Hippocampal formation (tissue), 2 donors: Measurements from ENCODE around the gene MYO16.
"Not testable (repeated sequence)": the region's sequence is repeated elsewhere in the genome, so short reads cannot be mapped to it uniquely, and the experiment has no call there.

Experiments
- DNase-seq, 2 donors: peaks; one replicate each; lab custom pipeline; 2025; lab: John Stamatoyannopoulos, UW

MYO16 gene

GRCh38 chr13:109058087-109058486 is 428.7 kb downstream of the MYO16 start:
- DNase-seq, result no peak

- no peak for DNase-seq
These were observed 443.1 kb downstream of the MYO16 start for GRCh38 chr13:109072505-109072904.

- DNase-seq, result no peak
These were observed 445.0 kb downstream of the MYO16 start for GRCh38 chr13:109074436-109074835.

- no peak for DNase-seq
These were observed 445.4 kb downstream of the MYO16 start for GRCh38 chr13:109074853-109075252.

- DNase-seq, result no peak
These were observed 458.7 kb downstream of the MYO16 start for GRCh38 chr13:109087916-109088623.

- no peak for DNase-seq
These were observed 459.2 kb downstream of the MYO16 start for GRCh38 chr13:109088624-109088917.

GRCh38 chr13:109090796-109091195 is 461.4 kb downstream of the MYO16 start:
- DNase-seq, result no peak

GRCh38 chr13:109091249-109091648 is 461.8 kb downstream of the MYO16 start:
- DNase-seq, result no peak

- not testable (repeated sequence) for DNase-seq
These were observed 462.8 kb downstream of the MYO16 start for GRCh38 chr13:109092186-109092585.

GRCh38 chr13:109093998-109094397 is 464.6 kb downstream of the MYO16 start:
- no peak for DNase-seq

- DNase-seq, result no peak
These were observed 465.7 kb downstream of the MYO16 start for GRCh38 chr13:109095126-109095525.

- DNase-seq, result no peak
These were observed 466.7 kb downstream of the MYO16 start for GRCh38 chr13:109096101-109096500.

GRCh38 chr13:109100705-109101304 is 471.4 kb downstream of the MYO16 start:
- DNase-seq, result no peak

GRCh38 chr13:109101550-109102144 is 472.2 kb downstream of the MYO16 start:
- no peak for DNase-seq

GRCh38 chr13:109105899-109106298 is 476.5 kb downstream of the MYO16 start:
- no peak for DNase-seq

- DNase-seq, result no peak
These were observed 480.7 kb downstream of the MYO16 start for GRCh38 chr13:109110159-109110558.

GRCh38 chr13:109111141-109111540 is 481.7 kb downstream of the MYO16 start:
- no peak for DNase-seq

GRCh38 chr13:109113427-109113826 is 484.0 kb downstream of the MYO16 start:
- no peak for DNase-seq

GRCh38 chr13:109114162-109114561 is 484.8 kb downstream of the MYO16 start:
- DNase-seq, result no peak

- no peak for DNase-seq
These were observed 485.6 kb downstream of the MYO16 start for GRCh38 chr13:109114991-109115390.

- peak in 1 of 2 donors; percentile 32 for DNase-seq
These were observed 489.1 kb downstream of the MYO16 start for GRCh38 chr13:109118521-109118920.

GRCh38 chr13:109119896-109120295 is 490.5 kb downstream of the MYO16 start:
- DNase-seq, result no peak

- no peak for DNase-seq
These were observed 492.4 kb downstream of the MYO16 start for GRCh38 chr13:109121826-109122225.

GRCh38 chr13:109123971-109124370 is 494.6 kb downstream of the MYO16 start:
- no peak for DNase-seq
